Right renal cortex interstitium (tissue), 3 donors: ENCODE data around the gene USP48. TPM values are rescaled to one million over a fixed set of nuclear protein-coding genes. Genes with fewer than 3 reads are reported as not detected.
"Not testable (repeated sequence)": the region's sequence is repeated elsewhere in the genome, so short reads cannot be mapped to it uniquely, and the experiment has no call there.

Source experiments
- DNase-seq, 3 donors: peaks; one replicate each; pipeline ENCODE4 v3.0.0-alpha.2; 2013; ENCODE audit warnings: low read depth in 3 of 3, low spot score in 2 of 3
- polyA plus RNA-seq, 3 donors: library from polyadenylated mRNA; unstranded; fragments of 120-200 nt; gene quantifications; one replicate each; pipeline ENCODE4 v1.2.1, GENCODE V29; 2013; ENCODE audit not compliant: insufficient read length in 3 of 3

The USP48 gene
- polyA plus RNA-seq, 3 donors, result 61.0 to 67.0 (median 64.7) TPM

- no peak for DNase-seq
These were observed 8.0 kb downstream of the USP48 start for GRCh38 chr1:21774835-21775549.

- DNase-seq, result no peak
These were observed 9.4 kb downstream of the USP48 start for GRCh38 chr1:21773585-21773984.

- not testable (repeated sequence) for DNase-seq
These were observed 11.3 kb downstream of the USP48 start for GRCh38 chr1:21771672-21772071.

GRCh38 chr1:21770602-21771001, 12.3 kb downstream of the USP48 start:
- DNase-seq, result not testable (repeated sequence)

- DNase-seq, result no peak
These were observed 12.7 kb downstream of the USP48 start for GRCh38 chr1:21770201-21770600.

- DNase-seq, result not testable (repeated sequence)
These were observed 15.8 kb downstream of the USP48 start for GRCh38 chr1:21767106-21767505.

- no peak for DNase-seq
These were observed 16.7 kb downstream of the USP48 start for GRCh38 chr1:21766210-21766609.

GRCh38 chr1:21764615-21765423, 18.1 kb downstream of the USP48 start:
- DNase-seq, result peak in 1 of 3 donors; percentile 10

GRCh38 chr1:21763694-21764419, 19.1 kb downstream of the USP48 start:
- DNase-seq, result no peak

- no peak for DNase-seq
These were observed 19.7 kb downstream of the USP48 start for GRCh38 chr1:21763236-21763635.

- DNase-seq, result no peak
These were observed 20.9 kb downstream of the USP48 start for GRCh38 chr1:21762022-21762404.

GRCh38 chr1:21761052-21761451, 21.9 kb downstream of the USP48 start:
- no peak for DNase-seq

- DNase-seq, result no peak
These were observed 23.1 kb downstream of the USP48 start for GRCh38 chr1:21759818-21760217.

- DNase-seq, result no peak
These were observed 23.8 kb downstream of the USP48 start for GRCh38 chr1:21759182-21759581.

GRCh38 chr1:21758614-21759013, 24.3 kb downstream of the USP48 start:
- DNase-seq, result no peak

GRCh38 chr1:21756393-21757089, 26.4 kb downstream of the USP48 start:
- DNase-seq, result no peak

- no peak for DNase-seq
These were observed 27.9 kb downstream of the USP48 start for GRCh38 chr1:21755067-21755466.

- DNase-seq, result no peak
These were observed 28.4 kb downstream of the USP48 start for GRCh38 chr1:21754583-21754982.

- no peak for DNase-seq
These were observed 30.8 kb downstream of the USP48 start for GRCh38 chr1:21752186-21752585.

GRCh38 chr1:21751281-21751680, 31.7 kb downstream of the USP48 start:
- no peak for DNase-seq

- no peak for DNase-seq
These were observed 32.1 kb downstream of the USP48 start for GRCh38 chr1:21750841-21751240.
